GM23338 (cell line): ENCODE data around the gene NFATC1. TPM values are rescaled to one million over a fixed set of nuclear protein-coding genes. Genes with fewer than 3 reads are reported as not detected.

Source experiments
- ATAC-seq: fragments of 200-7000 bp; cut with Tn5 transposase; 3 replicates; pipeline ENCODE4 v1.9.1; 2020
- DNase-seq: peaks from one replicate; pipeline ENCODE4 v3.0.0-alpha.2; 2015; ENCODE audit warnings: low spot score
- H2AFZ ChIP-seq: fragments of 200-600 bp; sonication (generic); 2 replicates; pipeline ENCODE4 v1.8.0; 2016; ENCODE audit warnings: antibody characterized with exemption, mild to moderate bottlenecking, moderate library complexity
- H3F3A ChIP-seq: fragments of 200-600 bp; sonication (generic); replicated peaks from 2 replicates; pipeline ENCODE4 v1.8.0; 2017; ENCODE audit warnings: antibody characterized with exemption, mixed run types, low read depth
- H3K27ac ChIP-seq: fragments of 200-600 bp; sonication (generic); 2 replicates; pipeline ENCODE4 v1.6.1; 2016; ENCODE audit warnings: low read depth
- H3K27me3 ChIP-seq: fragments of 200-600 bp; sonication (generic); 2 replicates; pipeline ENCODE4 v1.8.0; 2016; ENCODE audit warnings: mild to moderate bottlenecking, mixed run types, moderate library complexity; ENCODE audit not compliant: insufficient read depth
- H3K36me3 ChIP-seq: fragments of 200-600 bp; sonication (generic); 2 replicates; pipeline ENCODE4 v1.8.0; 2016; ENCODE audit warnings: mild to moderate bottlenecking; ENCODE audit not compliant: insufficient read depth
- H3K4me1 ChIP-seq: fragments of 200-600 bp; sonication (generic); 2 replicates; pipeline ENCODE4 v1.8.0; 2016; ENCODE audit warnings: mild to moderate bottlenecking, moderate library complexity; ENCODE audit not compliant: insufficient read depth
- H3K4me2 ChIP-seq: fragments of 200-600 bp; sonication (generic); 2 replicates; pipeline ENCODE4 v1.7.1; 2017; ENCODE audit warnings: mixed run types
- H3K4me3 ChIP-seq: fragments of 200-600 bp; sonication (generic); 2 replicates; pipeline ENCODE4 v1.6.1; 2016; ENCODE audit warnings: mixed run types
- H3K79me2 ChIP-seq: fragments of 200-600 bp; sonication (generic); replicated peaks from 2 replicates; pipeline ENCODE4 v1.8.0; 2017; ENCODE audit warnings: mild to moderate bottlenecking; ENCODE audit not compliant: insufficient read depth
- H3K9me2 ChIP-seq: fragments of 200-600 bp; sonication (generic); 2 replicates; pipeline ENCODE4 v1.8.0; 2017; ENCODE audit not compliant: insufficient read depth
- H4K20me1 ChIP-seq: fragments of 200-600 bp; sonication (generic); replicated peaks from 2 replicates; pipeline ENCODE4 v1.8.0; 2017; ENCODE audit warnings: mild to moderate bottlenecking; ENCODE audit not compliant: insufficient read depth
- H3K27ac Mint-ChIP-seq: 2 replicates; pipeline ENCODE4 v1.8.0; 2020; ENCODE audit warnings: inconsistent platforms, mild to moderate bottlenecking, moderate library complexity, mixed read lengths
- H3K27me3 Mint-ChIP-seq: 3 replicates; pipeline ENCODE4 v1.8.0; 2022; ENCODE audit warnings: low read depth, mild to moderate bottlenecking, moderate library complexity, mixed read lengths, inconsistent platforms; ENCODE audit not compliant: insufficient read depth, poor library complexity
- H3K36me3 Mint-ChIP-seq: 3 replicates; pipeline ENCODE4 v1.8.0; 2021; ENCODE audit warnings: low read depth, mild to moderate bottlenecking, inconsistent platforms, moderate library complexity, mixed read lengths
- H3K4me1 Mint-ChIP-seq: 3 replicates; pipeline ENCODE4 v1.8.0; 2020; ENCODE audit warnings: mild to moderate bottlenecking, inconsistent platforms, mixed read lengths
- H3K4me3 Mint-ChIP-seq: 3 replicates; pipeline ENCODE4 v1.8.0; 2021; ENCODE audit warnings: moderate library complexity, mild to moderate bottlenecking, inconsistent platforms, mixed read lengths
- H3K9me3 Mint-ChIP-seq: 3 replicates; pipeline ENCODE4 v1.8.0; 2020; ENCODE audit warnings: moderate library complexity, mild to moderate bottlenecking, inconsistent platforms, mixed read lengths
- CREB1 ChIP-seq: fragments of 250-450 bp; sonication (Bioruptor Pico); IDR thresholded peaks from 2 replicates; pipeline ENCODE4 v1.5.0; 2020; ENCODE audit warnings: low read depth, mild to moderate bottlenecking, moderate library complexity
- ETS1 ChIP-seq: IDR thresholded peaks from 2 replicates; pipeline ENCODE4 v1.6.1; 2016; ENCODE audit warnings: antibody characterized with exemption
- EZH2 ChIP-seq: fragments of 200-600 bp; sonication (generic); IDR thresholded peaks from one replicate; pipeline ENCODE4 v1.8.0; 2017; ENCODE audit warnings: antibody characterized with exemption, mild to moderate bottlenecking, low read depth; ENCODE audit not compliant: unreplicated experiment
- EZH2phosphoT487 ChIP-seq: fragments of 200-600 bp; sonication (generic); IDR thresholded peaks from one replicate; pipeline ENCODE4 v1.8.1; 2018; ENCODE audit warnings: antibody characterized with exemption; ENCODE audit not compliant: unreplicated experiment
- JUNB ChIP-seq: IDR thresholded peaks from one replicate; pipeline ENCODE4 v1.6.1; 2016; ENCODE audit warnings: antibody characterized with exemption; ENCODE audit not compliant: unreplicated experiment
- NANOG ChIP-seq: IDR thresholded peaks from 2 replicates; pipeline ENCODE4 v1.6.1; 2016; ENCODE audit warnings: antibody characterized with exemption, borderline replicate concordance
- POLR2AphosphoS5 ChIP-seq: IDR thresholded peaks from 2 replicates; pipeline ENCODE4 v1.6.1; 2016; ENCODE audit warnings: antibody characterized with exemption, low read depth
- REST ChIP-seq: IDR thresholded peaks from one replicate; pipeline ENCODE4 v1.6.1; 2018; ENCODE audit warnings: antibody characterized with exemption; ENCODE audit not compliant: unreplicated experiment
- STAT1 ChIP-seq: IDR thresholded peaks from one replicate; pipeline ENCODE4 v1.6.1; 2016; ENCODE audit warnings: antibody characterized with exemption; ENCODE audit not compliant: unreplicated experiment
- ZNF114 ChIP-seq: fragments of 250-450 bp; sonication (Bioruptor Pico); IDR thresholded peaks from 2 replicates; pipeline ENCODE4 v1.5.0; 2020; ENCODE audit warnings: mild to moderate bottlenecking, moderate library complexity
- ZNF331 ChIP-seq: fragments of 250-450 bp; sonication (Bioruptor Pico); IDR thresholded peaks from 2 replicates; pipeline ENCODE4 v1.5.0; 2020; ENCODE audit warnings: low read depth, mild to moderate bottlenecking, moderate library complexity
- ZNF462 ChIP-seq: fragments of 250-450 bp; sonication (Bioruptor Pico); IDR thresholded peaks from 2 replicates; pipeline ENCODE4 v1.5.0; 2020; ENCODE audit warnings: mild to moderate bottlenecking, moderate library complexity
- polyA plus RNA-seq: library from polyadenylated mRNA; unstranded; fragments of >200 nt; fragmentation: Nextera tagmentation; extraction: Ambion mirVana; gene quantifications from 2 replicates; pipeline ENCODE4 v1.2.1, GENCODE V29; 2016
- total RNA-seq: library from RNA; depleted of rRNA; stranded (reverse); fragments of >200 nt; shearing (Covaris generic); gene quantifications from 2 replicates; pipeline ENCODE4 v1.2.3, GENCODE V29; 2014
- TF ChIP-seq, protein P1 (sequence below), 2 experiments: fragments of 200-600 bp in 1 of 2; sonication (generic) in 1 of 2; conservative IDR thresholded peaks; 2 replicates each; pipeline versions ENCODE4 v1.5.1 to v1.6.1; 2016 to 2017; ENCODE audit warnings: antibody characterized with exemption in 2 of 2, low read depth in 2 of 2, mild to moderate bottlenecking in 2 of 2, moderate library complexity in 1 of 2

The NFATC1 gene
- total and polyA plus RNA-seq, 2 experiments from 2014 or later = 3.9 to 6.4 TPM

DNA sequence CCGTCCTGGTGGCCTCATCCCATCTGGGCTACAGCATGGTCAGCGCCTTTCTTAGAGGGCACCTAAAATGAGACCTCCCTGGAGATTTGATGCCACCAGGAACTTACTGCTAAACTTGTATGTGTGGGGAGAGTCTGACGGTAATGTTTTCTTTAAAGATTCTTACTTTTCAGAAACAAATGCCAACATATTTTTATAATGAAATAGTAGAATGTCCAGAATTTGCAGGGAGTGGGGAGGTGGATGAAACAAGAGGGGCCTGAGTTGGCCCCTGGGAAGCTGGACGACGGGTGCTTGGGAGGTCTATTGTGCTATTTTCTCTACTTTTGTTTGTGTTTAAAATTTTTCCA is 165.1 kb downstream of the NFATC1 start:
- H3K4me3 ChIP-seq = no peak overlapping the region
- H3K9me3 Mint-ChIP-seq = peaks cover 7% of the 10 kb centered on the region; the same call in 2 of the 3 replicates

More for the DNA sequence above, 165.1 kb downstream of the NFATC1 start:
- Histone ChIP-seq H3K9me2 (no peaks in the 10 kb centered on the region), H3K4me2 (no peak overlapping the region), H3K79me2 (no peaks in the 10 kb centered on the region), H4K20me1 (no peaks in the 10 kb centered on the region), H3F3A (no peaks in the 10 kb centered on the region), H3K4me1 (no peaks in the 10 kb centered on the region), H3K27me3 (no peaks in the 10 kb centered on the region), H3K27ac (no peak overlapping the region), H3K36me3 (no peaks in the 10 kb centered on the region), H2AFZ (no peak overlapping the region)
- TF ChIP-seq, protein P1, sequence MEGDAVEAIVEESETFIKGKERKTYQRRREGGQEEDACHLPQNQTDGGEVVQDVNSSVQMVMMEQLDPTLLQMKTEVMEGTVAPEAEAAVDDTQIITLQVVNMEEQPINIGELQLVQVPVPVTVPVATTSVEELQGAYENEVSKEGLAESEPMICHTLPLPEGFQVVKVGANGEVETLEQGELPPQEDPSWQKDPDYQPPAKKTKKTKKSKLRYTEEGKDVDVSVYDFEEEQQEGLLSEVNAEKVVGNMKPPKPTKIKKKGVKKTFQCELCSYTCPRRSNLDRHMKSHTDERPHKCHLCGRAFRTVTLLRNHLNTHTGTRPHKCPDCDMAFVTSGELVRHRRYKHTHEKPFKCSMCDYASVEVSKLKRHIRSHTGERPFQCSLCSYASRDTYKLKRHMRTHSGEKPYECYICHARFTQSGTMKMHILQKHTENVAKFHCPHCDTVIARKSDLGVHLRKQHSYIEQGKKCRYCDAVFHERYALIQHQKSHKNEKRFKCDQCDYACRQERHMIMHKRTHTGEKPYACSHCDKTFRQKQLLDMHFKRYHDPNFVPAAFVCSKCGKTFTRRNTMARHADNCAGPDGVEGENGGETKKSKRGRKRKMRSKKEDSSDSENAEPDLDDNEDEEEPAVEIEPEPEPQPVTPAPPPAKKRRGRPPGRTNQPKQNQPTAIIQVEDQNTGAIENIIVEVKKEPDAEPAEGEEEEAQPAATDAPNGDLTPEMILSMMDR (conservative IDR thresholded peaks at IDR 0.05; ENCODE audit: low read depth in 2 of 2) = no peak
- TF ChIP-seq POLR2AphosphoS5 (no peak), ETS1 (no peak), EZH2 (no peak), CREB1 (CRISPR knock-in tag) (no peak), ZNF114 (CRISPR knock-in tag) (no peak), JUNB (no peak), REST (no peak), ZNF331 (CRISPR knock-in tag) (no peak), ZNF462 (CRISPR knock-in tag) (no peak), EZH2phosphoT487 (no peak), NANOG (no peak), STAT1 (no peak)
- H3K27me3 Mint-ChIP-seq = peaks cover 11% of the 10 kb centered on the region
- no peak overlapping the region for H3K4me3 Mint-ChIP-seq
- DNase-seq (no peak), ATAC-seq (no peak)
- H3K36me3 Mint-ChIP-seq = no peaks in the 10 kb centered on the region; the same call in 2 of the 3 replicates
- no peaks in the 10 kb centered on the region for H3K4me1 Mint-ChIP-seq
- H3K27ac Mint-ChIP-seq = no peak overlapping the region
